Ishikawa (cell line): Measurements from ENCODE around the gene KIF24.

ENCODE experiments used
- CEBPB ChIP-seq: IDR thresholded peaks from 2 replicates; pipeline ENCODE4 v1.6.1; 2012
- CREB1 ChIP-seq: IDR thresholded peaks from 2 replicates; pipeline ENCODE4 v1.6.1; 2012; ENCODE audit warnings: low read depth
- EGR1 ChIP-seq: IDR thresholded peaks from 2 replicates; pipeline ENCODE4 v1.6.1; 2012
- EP300 ChIP-seq: IDR thresholded peaks from 2 replicates; pipeline ENCODE4 v1.6.1; 2012; ENCODE audit warnings: borderline replicate concordance
- FOXM1 ChIP-seq: IDR thresholded peaks from 2 replicates; pipeline ENCODE4 v1.6.1; 2012; ENCODE audit warnings: low read depth, borderline replicate concordance
- NFIC ChIP-seq: IDR thresholded peaks from 2 replicates; pipeline ENCODE4 v1.6.1; 2012
- RAD21 ChIP-seq: IDR thresholded peaks from 2 replicates; pipeline ENCODE4 v1.6.1; 2012; ENCODE audit warnings: low read depth
- TAF1 ChIP-seq: IDR thresholded peaks from 2 replicates; pipeline ENCODE4 v1.6.1; 2012; ENCODE audit warnings: low read depth, mild to moderate bottlenecking
- TCF12 ChIP-seq: IDR thresholded peaks from 2 replicates; pipeline ENCODE4 v1.6.1; 2012; ENCODE audit warnings: low read depth
- TEAD4 ChIP-seq: IDR thresholded peaks from 2 replicates; pipeline ENCODE4 v1.6.1; 2012
- YY1 ChIP-seq: IDR thresholded peaks from 2 replicates; pipeline ENCODE4 v1.6.1; 2012; ENCODE audit warnings: low read depth
- ZBTB7A ChIP-seq: IDR thresholded peaks from 2 replicates; pipeline ENCODE4 v1.6.1; 2012; ENCODE audit warnings: low read depth
- TF ChIP-seq, protein P1 (sequence below): IDR thresholded peaks from 2 replicates; pipeline ENCODE4 v1.6.1; 2012; ENCODE audit warnings: low read depth, mild to moderate bottlenecking
- TF ChIP-seq, protein P2 (sequence below): IDR thresholded peaks from 2 replicates; pipeline ENCODE4 v1.6.1; 2012
- TF ChIP-seq, protein P3 (sequence below): IDR thresholded peaks from 2 replicates; pipeline ENCODE4 v1.6.1; 2012

Gene KIF24, protein sequence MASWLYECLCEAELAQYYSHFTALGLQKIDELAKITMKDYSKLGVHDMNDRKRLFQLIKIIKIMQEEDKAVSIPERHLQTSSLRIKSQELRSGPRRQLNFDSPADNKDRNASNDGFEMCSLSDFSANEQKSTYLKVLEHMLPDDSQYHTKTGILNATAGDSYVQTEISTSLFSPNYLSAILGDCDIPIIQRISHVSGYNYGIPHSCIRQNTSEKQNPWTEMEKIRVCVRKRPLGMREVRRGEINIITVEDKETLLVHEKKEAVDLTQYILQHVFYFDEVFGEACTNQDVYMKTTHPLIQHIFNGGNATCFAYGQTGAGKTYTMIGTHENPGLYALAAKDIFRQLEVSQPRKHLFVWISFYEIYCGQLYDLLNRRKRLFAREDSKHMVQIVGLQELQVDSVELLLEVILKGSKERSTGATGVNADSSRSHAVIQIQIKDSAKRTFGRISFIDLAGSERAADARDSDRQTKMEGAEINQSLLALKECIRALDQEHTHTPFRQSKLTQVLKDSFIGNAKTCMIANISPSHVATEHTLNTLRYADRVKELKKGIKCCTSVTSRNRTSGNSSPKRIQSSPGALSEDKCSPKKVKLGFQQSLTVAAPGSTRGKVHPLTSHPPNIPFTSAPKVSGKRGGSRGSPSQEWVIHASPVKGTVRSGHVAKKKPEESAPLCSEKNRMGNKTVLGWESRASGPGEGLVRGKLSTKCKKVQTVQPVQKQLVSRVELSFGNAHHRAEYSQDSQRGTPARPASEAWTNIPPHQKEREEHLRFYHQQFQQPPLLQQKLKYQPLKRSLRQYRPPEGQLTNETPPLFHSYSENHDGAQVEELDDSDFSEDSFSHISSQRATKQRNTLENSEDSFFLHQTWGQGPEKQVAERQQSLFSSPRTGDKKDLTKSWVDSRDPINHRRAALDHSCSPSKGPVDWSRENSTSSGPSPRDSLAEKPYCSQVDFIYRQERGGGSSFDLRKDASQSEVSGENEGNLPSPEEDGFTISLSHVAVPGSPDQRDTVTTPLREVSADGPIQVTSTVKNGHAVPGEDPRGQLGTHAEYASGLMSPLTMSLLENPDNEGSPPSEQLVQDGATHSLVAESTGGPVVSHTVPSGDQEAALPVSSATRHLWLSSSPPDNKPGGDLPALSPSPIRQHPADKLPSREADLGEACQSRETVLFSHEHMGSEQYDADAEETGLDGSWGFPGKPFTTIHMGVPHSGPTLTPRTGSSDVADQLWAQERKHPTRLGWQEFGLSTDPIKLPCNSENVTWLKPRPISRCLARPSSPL (N-terminal part only)

DNA sequence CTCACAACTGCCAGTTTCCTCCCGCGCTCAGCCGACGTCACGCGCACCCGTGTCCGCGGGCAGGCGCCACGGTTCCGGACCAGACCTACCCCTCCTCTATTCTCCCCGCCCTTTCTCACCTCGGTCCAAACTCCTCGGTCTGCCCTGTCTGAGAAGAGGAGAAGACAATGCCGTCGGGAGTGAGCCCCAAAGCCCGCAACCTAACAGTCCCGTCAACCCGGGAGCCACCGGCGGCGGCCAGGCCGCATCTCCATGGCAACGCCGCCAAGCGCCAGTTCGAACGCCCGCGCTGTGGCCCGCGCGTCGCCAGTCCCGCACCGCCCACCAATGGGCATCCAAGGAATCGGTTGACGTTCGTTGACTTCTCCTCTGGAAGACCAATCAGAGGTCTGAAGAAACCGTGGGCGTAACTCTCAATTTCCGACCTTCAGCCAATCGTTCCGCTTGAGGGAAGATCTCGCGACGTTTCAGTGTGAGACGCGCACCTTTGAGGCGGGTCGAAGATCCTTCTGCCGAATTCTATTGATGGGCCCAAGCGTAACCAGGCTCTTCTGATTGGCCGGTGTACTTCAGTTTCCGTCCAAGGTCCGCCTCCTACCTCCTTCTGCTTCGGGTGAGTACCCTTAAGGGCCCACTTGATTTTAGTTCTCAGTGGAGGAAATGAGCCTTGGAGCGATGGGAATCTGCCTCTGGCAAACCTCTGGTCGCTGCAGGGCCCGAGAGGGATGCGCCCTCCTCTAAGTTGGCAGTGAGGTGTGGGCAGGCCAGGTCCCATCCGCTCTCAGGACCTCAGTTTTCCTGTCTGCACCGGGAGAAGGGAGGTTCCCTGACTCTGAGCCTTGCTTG, at the start of gene KIF24, which contains the start of gene NUDT2:
Gene KIF24, minus strand, starts transcription at position 282 of the 846 bp plus-strand sequence. CDS start 17,922 bp downstream, outside the sequence.
Gene NUDT2, plus strand, starts transcription at position 583 of the 846 bp plus-strand sequence. CDS start 9,471 bp downstream, outside the sequence.
- TF ChIP-seq CEBPB = no peak
- 0 out of 2 replicates have a peak, but pooled peaks have one; percentile 40 for TF ChIP-seq YY1
- no peak for TF ChIP-seq RAD21
- TF ChIP-seq TEAD4 = no peak
- peak; percentile 57; the same call in 1 of the 2 replicates for TF ChIP-seq EGR1
- peak; percentile 83 for TF ChIP-seq TAF1
- peak; percentile 24; the same call in 1 of the 2 replicates for TF ChIP-seq TCF12
- TF ChIP-seq, protein P1, sequence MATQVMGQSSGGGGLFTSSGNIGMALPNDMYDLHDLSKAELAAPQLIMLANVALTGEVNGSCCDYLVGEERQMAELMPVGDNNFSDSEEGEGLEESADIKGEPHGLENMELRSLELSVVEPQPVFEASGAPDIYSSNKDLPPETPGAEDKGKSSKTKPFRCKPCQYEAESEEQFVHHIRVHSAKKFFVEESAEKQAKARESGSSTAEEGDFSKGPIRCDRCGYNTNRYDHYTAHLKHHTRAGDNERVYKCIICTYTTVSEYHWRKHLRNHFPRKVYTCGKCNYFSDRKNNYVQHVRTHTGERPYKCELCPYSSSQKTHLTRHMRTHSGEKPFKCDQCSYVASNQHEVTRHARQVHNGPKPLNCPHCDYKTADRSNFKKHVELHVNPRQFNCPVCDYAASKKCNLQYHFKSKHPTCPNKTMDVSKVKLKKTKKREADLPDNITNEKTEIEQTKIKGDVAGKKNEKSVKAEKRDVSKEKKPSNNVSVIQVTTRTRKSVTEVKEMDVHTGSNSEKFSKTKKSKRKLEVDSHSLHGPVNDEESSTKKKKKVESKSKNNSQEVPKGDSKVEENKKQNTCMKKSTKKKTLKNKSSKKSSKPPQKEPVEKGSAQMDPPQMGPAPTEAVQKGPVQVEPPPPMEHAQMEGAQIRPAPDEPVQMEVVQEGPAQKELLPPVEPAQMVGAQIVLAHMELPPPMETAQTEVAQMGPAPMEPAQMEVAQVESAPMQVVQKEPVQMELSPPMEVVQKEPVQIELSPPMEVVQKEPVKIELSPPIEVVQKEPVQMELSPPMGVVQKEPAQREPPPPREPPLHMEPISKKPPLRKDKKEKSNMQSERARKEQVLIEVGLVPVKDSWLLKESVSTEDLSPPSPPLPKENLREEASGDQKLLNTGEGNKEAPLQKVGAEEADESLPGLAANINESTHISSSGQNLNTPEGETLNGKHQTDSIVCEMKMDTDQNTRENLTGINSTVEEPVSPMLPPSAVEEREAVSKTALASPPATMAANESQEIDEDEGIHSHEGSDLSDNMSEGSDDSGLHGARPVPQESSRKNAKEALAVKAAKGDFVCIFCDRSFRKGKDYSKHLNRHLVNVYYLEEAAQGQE = no peak
- TF ChIP-seq CREB1 = peak; percentile 77
- TF ChIP-seq ZBTB7A = 0 out of 2 replicates have a peak, but pooled peaks have one; percentile 22
- TF ChIP-seq, protein P2, sequence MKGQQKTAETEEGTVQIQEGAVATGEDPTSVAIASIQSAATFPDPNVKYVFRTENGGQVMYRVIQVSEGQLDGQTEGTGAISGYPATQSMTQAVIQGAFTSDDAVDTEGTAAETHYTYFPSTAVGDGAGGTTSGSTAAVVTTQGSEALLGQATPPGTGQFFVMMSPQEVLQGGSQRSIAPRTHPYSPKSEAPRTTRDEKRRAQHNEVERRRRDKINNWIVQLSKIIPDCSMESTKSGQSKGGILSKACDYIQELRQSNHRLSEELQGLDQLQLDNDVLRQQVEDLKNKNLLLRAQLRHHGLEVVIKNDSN = 0 out of 2 replicates have a peak, but pooled peaks have one; percentile 32
- TF ChIP-seq, protein P3, sequence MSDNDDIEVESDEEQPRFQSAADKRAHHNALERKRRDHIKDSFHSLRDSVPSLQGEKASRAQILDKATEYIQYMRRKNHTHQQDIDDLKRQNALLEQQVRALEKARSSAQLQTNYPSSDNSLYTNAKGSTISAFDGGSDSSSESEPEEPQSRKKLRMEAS = peak; percentile 74
- TF ChIP-seq FOXM1 = peak; percentile 74
- TF ChIP-seq NFIC = peak; percentile 34; the same call in 1 of the 2 replicates

DNA sequence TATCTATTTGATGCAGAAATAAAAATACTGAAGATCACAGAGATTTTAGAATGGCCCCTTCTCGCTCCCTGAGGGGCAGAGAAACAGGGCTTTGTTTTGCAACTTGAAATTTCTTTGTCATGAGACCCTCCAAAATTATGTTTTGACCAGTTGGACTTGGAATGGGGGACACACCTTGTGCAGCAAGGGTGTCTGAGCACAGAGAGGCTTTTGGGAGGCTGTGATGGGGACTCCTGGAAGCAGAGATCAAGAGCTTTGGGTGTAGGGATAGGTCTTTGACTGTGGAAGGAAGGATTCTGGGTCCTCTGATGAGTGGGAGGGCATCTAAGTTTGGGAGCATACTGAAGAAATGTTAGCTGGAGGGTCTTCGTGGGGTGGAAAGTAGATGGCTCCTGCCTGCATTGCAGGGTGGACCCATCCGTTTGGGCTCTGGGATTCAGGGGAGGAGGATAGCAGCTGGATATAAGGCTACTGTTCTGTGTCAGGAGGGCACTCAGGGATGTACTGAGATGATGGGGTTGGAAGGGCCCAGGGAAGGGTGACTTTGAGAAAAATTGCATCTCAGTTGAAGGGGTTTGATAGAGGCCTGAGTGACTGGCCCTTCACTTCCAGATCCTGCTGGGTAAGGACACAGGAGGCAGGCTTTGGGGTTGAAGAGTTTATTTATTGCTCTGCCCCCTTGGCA, 49.5 kb upstream of the KIF24 start:
- TF ChIP-seq, protein P2 = no peak
- TF ChIP-seq, protein P3 = no peak
- TF ChIP-seq EP300 (no peak), TAF1 (no peak), TEAD4 (no peak), CREB1 (no peak), YY1 (no peak), RAD21 (no peak), ZBTB7A (no peak), FOXM1 (no peak), TCF12 (no peak), EGR1 (no peak), NFIC (no peak), CEBPB (no peak)
- TF ChIP-seq, protein P1 = no peak

DNA sequence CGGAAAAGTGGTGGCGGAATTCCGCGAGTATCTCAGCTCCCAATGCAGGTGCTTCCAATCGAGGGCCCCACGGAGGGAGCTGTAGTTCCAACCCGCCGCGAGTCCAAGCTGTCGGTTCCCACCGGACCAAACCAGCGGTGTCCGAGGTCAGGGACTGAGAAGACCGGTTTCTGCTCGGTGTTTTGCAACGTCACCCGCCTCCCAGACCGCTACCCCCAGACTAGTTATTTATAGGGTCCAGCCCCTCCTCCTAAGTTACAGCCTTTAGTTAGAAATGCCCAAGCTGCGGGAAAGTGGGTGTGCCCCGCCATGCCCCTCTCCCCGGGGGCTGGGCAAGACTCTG, 48.3 kb upstream of the KIF24 start:
- TF ChIP-seq FOXM1 (no peak), NFIC (no peak), TAF1 (no peak), CEBPB (no peak), EGR1 (no peak), RAD21 (no peak), YY1 (no peak)
- TF ChIP-seq, protein P3 = no peak
